HL-60/S4 treated with phorbol 12-myristate 13-acetate at 8.2 ng/mL for 4 days and 3 days (cell line): Measurements from ENCODE around the gene GOLGA6L9.
"Not testable (repeated sequence)": the region's sequence is repeated elsewhere in the genome, so short reads cannot be mapped to it uniquely, and the experiment has no call there.

Source experiments
- in situ Hi-C: fragments of 300-500 bp; cut with MboI; formaldehyde crosslinking; loops from 2 replicates; pipeline ENCODE4 v1.15.0; 2022; ENCODE audit warnings: low sequenced_read_pairs

GOLGA6L9 gene

DNA sequence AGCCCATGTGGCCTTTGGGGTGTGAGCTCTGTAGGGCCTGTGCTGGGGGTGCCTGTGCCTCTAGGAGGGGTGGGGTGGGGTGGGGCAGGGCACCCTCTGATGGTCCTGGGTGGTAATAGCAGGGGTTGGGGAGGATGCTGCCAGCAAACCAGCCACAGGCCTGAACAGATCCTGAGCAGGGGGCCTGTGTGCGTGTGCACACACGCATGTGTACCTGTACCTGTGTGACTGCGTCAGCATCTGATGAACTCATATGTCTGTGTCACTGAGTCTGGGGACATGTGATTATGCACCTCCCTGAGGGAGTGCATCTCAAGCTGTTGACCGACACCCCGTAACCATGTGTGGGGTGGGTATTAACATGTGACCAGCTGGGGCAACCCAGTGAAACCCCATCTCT lies 36.0 kb downstream of the GOLGA6L9 start:
- in situ Hi-C loops = not testable (repeated sequence)

DNA sequence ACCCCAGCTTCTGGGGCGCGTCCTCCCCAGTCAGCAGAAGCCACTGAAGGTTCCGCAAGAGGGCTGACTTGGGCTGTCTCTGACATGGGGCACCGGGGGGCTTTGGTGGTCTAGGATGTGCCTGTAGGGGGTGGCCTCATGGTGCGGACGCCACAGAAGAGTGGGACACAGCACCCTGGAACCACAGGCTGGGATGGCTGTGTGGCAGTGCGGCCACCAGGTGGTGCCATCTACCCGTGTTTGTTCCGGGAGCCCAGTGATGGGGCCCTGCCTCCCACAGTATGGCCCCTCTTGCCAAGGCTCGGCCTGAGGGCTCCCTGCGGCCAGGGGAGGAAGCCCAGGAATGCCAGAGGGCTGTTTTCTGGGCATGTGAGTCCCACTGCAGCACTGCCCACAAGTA lies 38.6 kb downstream of the GOLGA6L9 start:
- in situ Hi-C loops = not testable (repeated sequence)

- in situ Hi-C loops = not testable (repeated sequence)
Observed at GRCh38 chr15:82469381-82469780, 39.8 kb downstream of the GOLGA6L9 start.

GRCh38 chr15:82472269-82472982 lies 42.8 kb downstream of the GOLGA6L9 start:
- in situ Hi-C loops = not testable (repeated sequence)

DNA sequence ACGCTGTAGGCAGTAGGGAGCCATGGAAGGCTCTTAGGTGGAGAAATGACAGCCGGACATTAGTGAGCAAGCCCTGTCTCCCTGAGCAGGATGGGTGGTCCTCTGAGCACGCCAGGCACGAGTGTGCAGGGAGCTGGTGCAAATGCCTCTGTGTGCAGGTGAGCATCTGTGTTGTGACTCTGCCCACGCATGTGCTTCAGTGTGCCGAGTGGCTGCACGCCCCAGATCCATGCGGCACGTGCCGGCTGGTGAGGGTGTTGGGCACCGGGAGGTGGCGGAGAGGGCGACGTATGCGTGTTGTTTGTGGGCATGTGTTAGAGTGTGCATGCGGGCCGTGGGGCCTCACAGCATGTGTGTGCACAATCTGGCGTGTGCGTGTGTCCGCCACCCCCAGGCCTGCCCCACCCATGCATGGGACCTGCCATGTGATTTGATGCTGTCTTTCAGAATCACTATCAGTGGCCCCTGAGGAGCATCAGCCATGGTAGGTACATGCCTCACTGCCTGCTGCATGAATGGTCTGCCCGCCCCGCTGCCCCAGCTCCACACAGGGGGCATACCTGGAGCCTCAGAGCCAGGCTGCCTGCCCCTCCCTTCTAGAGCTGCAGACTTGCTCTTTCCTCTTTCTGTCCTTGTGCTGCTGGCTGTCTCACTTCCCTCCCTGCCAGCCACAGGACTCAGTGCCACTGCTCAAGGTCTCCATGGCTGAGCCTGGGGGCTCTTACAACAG lies 45.1 kb downstream of the GOLGA6L9 start:
- in situ Hi-C loops = not testable (repeated sequence)

- in situ Hi-C loops = not testable (repeated sequence)
Observed at GRCh38 chr15:82475345-82475967, 45.8 kb downstream of the GOLGA6L9 start.

GRCh38 chr15:82476697-82477342 lies 47.2 kb downstream of the GOLGA6L9 start:
- in situ Hi-C loops = not testable (repeated sequence)

DNA sequence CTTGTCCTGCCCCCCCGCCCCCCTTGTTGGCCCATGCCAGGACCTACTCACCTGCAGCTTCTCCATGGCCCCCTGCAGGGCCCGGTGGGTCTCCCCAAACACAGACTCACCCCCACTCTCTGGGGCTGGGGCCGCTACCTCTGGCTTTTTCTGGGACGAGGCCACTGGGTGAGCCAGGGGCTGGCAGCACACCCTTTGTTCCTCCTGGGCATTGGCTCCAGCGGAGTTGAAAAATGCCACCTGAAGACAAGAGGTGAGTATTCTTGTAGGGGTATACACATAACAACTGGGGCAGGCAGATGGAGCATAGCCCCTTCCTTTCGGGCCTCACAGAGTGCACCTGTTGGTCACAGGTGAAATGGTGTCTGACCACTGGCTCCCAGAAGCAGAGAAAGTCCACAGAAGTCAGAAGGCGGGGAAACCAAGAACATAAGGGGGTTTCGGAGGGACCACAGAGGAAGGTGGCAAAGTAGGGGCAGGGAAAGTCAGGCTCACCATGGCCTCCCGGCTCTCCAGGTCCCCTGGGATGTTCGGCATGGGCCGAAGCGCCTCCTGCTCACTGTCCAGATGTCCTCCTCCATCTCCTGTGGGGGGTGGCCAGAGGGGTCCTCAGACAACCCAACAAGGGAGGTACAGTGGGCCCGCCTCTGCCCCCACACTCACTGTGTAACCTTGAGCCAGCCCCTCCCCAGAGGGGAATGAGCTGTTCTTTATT lies 47.9 kb downstream of the GOLGA6L9 start:
- in situ Hi-C loops = not testable (repeated sequence)
